HL-60/S4 treated with retinoic acid at 250 ng/mL for 4 days and 3 days (cell line): Measurements from ENCODE around the gene VPS37D.

Experiments used
- in situ Hi-C: fragments of 300-500 bp; cut with MboI; formaldehyde crosslinking; loops from 2 replicates; pipeline ENCODE4 v1.7.0; 2022; ENCODE audit warnings: low sequenced_read_pairs

VPS37D gene

DNA sequence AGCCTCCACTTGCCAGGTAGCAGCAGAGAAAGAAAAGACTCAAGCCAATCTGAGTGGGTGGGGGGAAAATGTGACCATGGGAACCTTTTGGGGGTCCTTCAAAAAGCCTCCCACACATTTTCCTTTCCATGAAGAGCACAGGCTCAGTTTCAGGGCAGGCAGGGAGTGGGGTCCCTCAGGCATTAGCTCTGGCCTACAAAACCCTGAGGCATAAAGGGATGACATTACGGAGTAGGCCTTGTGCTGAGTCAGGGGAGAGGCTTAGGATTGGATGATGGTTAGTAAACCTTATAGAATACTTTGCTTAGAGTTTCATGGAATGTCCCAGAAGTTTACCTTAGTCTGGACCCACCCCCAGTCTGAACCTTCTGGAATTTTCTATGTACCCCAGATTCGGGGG, 12.1 kb downstream of the VPS37D start:
- in situ Hi-C loops, result no loop called here

DNA sequence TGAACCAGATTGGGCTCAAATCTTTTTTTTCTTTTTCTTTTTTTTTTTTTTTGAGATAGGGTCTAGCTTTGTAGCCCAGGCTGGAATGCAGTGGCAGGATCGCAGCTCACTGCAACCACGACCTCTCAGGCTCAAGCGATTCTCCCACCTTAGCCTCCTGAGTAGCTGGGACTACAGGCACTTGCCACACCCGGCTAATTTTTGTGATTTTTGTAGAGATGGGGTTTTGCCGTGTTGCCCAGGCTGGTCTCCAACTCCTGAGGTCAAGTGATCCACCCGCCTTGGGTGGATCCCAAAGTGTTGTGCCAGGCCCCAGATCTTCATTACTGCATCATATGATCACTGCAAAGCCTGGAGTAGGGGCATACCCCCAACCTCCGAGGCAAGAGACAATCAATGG, 12.9 kb downstream of the VPS37D start:
- in situ Hi-C loops, result no loop called here

DNA sequence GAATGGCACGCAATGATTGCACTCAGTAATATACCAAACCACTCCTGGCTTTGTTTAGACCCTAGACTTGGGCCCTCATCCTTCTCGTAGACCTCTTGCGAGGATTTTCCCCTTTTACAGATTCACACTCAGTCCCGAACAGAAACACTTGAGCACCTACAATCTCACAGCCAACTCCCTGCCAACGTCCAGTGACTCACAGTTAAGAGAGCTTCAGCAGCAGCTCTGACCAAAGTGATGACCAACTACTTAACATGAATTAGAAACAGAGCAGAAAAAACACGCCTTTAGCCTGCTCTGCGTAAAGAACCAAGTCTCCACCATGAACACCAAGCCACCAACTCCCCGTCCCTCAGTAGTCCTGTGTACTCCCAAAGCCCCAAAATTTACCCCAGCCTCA, 13.4 kb downstream of the VPS37D start:
- in situ Hi-C loops, result no loop called here

DNA sequence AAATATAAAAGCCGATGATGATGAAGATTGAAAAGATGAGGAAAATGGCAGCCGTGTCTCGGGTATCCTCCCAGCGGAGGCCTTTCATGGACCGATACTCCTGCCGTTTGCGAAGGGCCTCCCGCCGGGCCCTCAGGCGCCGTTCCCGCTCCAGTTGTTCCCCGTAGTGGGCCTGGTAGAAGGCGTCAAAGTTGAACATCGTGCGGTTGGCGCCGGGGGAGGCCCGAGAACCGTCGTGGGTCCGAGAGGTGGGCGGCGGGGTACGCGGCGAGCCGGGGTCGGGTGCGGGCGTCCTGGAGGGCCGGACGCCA, 15.1 kb downstream of the VPS37D start:
- in situ Hi-C loops, result no loop called here

DNA sequence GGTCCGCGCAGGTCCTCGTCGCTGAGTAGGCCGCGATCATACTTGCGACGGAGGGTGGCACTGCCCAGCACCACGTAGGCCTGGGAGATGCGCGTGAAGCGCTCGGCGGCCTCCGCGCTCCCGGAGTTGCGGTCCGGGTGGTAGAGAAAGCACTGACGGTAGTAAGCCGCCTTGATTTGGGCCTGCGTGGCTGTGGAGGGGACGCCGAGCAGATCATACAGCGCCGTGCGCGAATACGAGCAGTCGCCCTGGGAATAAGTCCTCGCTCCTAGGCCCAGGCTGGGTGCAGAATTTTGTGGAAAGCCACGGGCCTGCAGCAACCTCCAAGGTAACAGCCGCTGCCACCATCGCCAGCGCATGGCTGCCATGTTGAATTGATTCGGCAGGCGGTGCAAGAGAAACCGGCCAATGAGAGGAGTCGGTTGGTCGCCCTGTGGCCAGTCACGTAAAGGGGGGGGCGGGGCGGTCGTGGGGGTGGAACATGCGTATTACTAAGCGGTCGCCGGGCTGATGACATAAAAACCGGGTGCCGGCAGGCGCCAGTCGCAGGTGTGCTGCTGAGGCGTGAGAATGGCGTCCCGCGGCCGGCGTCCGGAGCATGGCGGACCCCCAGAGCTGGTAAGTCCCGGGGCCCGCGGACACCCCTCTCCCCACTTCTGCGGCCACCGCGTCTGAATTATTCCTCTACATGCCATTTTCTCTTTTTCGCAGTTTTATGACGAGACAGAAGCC, 15.6 kb downstream of the VPS37D start, which contains the start of the genes BUD23 and DNAJC30:
TSS of gene BUD23 (plus strand) at position 542 of the 732 bp plus-strand sequence. CDS start at position 571, 29 bp downstream.
TSS of gene DNAJC30 (minus strand) at position 398 of the 732 bp plus-strand sequence. CDS start at position 368, 30 bp downstream.
- in situ Hi-C loops, result no loop called here

DNA sequence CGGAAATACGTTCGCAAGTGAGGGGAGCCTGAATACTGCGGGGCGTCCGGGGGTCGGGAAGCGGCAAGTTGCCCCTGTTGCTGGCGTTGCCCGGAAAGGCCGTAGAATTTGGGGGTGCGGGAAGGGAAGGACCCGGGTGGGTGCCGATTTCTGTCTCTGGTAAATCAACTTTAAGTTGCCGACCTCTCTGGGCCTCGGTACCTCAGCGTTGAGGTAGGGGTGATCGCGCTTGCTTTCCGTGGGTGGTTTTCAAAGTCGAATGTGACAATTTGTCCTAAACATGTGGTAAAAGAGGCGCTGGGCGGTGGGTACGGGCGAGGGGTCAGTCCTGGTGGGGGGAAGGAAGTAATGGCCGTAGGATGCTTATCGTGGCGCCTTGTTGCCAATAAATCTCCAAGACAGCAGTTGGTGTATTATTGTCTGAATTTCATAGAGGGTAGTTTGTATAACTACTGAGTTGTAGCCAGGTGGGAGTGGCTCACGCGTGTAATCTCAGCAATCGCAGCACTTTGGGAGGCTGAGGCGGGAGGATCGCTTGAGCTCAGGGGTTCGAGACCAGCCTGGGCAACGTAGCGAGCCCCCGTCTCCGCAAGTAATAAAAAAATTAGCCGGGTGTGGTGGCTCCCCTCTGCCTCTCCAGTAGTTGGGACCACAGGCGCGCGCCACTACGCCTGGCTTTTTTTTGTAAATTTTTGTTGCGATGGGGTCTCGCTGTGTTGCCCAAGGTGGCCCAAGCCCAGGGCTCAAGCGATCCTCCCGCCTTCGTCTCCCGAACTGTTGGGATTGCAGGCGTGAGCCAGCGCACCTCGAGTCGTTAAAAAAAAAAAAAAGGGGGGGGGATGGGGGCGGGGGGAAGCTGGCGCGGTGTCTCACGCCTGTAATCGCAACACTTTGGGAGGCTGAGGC, 16.4 kb downstream of the VPS37D start:
- in situ Hi-C loops, result no loop called here

DNA sequence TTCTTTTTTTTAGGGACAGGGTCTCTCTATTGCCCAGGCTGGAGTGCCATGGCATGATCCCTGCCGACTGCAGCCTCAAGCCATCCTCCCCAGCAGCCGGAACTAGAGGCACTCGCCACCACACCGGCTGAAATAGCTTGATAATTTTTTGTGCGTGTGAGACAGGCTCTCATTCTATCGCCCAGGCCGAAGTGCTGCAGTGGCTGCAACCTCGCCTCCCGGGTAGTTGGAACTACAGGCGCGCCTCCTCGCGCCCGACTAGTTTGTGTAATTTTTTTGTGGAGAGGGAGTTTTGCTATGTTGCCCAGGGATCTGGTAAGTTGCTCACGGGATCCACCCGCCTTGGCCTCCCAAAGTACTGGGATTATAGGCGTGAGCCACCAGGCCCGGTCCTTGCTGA, 17.7 kb downstream of the VPS37D start:
- in situ Hi-C loops, result no loop called here

DNA sequence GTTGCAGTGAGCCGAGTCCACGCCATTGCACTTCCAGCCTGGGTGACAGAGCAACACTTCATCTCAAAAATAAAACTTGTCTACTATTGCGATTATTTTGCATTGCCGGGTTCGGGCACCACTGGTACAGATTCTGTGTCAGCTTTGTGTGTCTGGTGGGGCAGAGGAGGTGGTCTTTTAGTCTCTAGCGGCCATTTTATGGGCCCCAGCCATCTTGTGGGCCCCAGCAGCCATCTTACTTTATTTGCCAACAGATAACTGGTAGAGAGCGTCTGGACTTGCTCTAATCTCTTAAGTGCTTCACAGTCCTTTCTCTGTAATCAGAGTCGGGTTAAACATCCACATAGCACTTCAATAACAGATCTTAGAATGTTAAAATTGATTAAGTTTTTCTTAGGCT, 20.7 kb downstream of the VPS37D start:
- in situ Hi-C loops, result no loop called here

DNA sequence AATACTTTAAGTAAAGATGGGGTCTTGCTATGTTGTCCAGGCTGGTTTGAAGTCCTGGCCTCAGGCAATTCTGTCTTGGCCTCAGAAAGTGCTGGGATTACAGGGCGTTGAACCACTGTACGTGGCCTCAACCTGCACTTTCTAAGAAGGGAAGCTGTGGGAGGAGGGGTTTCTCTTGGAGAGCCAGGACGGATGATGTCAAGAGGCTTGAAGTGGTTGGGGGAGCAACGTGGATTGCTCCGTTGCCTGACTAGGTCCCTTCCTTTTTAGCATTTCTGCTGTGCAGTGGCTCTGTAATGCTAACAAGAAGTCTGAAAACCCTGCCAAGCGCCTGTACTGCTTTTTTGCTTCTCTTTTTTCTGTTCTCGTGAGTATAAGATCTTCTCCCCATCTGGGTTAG, 23.0 kb downstream of the VPS37D start:
- in situ Hi-C loops, result no loop called here

DNA sequence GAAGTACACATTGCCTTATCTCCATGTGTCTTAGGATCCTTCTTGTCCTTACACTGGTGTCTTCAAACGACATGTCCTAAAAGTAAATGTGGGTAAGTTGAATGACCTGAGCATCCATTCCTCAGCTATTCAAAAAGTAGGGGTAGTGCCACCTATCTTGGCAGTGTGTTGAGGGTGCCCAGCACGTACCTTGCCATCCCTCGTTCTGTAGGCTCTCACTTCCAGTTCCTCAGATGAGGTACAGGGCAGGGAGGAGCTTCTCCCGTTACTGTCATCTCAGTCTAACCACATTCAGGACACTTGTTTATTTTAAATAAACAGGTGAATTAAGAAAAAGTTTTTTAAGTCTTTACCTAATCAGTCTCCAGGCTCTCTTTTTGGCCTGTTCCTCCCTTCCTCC, 28.7 kb downstream of the VPS37D start:
- in situ Hi-C loops, result no loop called here

DNA sequence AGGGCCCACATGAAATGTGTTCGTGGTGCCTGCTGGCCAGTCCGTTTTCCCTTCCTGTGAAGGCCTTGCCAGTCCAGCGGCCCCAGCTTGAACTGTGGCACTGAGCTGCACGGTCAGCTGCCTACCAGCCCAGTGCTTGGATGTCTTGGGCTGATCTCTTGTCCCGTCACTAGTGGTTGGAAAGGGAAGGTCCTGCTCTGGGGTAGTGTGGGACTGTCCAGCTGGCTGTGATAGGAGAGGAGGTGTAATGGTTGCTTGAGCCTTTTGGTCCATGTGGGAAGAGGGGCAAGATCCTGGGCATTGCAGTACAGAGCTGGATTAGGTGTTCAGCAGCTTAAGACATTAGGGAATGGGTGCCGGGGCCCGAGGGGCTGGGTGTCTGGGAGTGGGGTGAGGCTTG, 30.8 kb downstream of the VPS37D start:
- in situ Hi-C loops, result no loop called here

DNA sequence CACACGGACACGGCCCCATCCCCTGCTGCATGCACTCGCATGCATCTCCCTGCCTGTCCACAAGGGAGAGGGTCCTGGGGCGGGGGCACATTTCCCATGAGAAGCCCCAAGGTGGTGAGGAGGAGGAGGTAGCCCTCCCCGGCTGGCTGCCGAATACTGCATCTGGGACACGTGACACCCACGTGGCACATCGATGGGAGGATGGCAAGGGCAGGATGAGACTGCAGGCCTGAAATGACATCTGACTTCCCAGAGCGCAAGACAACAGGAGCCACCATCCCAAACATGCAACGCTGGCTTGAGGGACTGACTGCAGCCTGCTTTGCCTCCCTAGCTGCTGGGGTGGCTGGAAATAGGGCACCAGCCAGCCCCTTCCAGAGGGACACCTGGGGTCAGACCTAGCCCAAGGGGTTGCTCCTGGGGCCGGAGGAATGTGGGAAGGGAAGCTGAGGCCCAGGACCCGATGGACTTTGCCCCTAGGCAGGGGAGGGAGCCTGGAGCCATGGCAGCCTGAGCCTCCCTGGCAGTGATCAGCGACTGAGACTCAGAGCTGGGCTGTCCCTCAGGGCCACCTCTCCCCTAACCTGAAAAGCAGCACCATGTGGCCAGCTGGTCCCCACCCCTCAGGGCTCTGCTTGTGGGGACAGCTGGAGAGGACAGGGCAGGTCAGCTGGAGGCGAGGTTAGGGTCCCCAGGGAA, 31.9 kb downstream of the VPS37D start:
- in situ Hi-C loops, result no loop called here

DNA sequence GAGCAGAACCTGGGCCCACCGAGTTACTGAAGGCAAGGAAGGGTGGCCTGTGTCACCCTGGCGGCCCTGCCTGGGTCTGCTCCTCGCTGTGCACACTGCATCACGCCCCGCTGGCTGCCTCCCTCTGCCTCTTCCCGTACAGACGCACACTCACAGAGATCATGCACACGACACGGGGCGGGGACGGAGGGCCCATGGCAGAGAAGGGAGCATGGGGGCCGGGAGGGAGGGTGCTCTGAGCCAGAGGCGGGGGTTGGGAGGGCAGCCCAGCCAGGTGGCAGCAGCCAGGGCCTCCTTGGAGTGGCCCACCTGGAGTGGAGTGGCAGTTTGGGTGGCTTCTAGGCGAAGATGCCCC, 32.4 kb downstream of the VPS37D start:
- in situ Hi-C loops, result no loop called here

DNA sequence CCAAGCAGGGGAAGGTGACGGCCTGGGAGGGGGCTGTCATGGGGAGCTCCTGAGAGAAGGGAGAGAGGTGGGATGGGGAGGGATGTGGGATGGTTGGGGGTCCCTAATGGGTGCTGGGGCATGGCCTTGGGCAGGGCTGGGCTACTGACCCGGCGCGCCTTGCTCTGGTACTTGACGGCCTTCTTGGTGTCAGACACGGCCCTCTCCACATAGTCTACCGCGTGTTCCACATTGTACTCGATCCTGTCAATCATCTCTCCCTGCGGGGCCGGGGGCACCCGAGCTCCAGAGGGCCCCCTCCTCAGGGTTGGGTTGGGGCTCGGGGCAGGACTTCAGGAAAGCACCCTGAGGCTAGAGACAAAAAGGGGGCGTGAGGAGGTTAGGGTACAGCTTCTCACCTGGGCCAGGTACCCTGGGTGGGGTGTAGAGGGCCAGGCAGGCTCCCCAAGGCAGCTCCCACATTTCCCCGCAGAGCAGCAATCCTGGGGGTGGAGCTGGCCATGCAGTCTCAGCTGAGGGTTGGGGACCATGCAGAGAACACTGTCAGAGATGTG, 33.0 kb downstream of the VPS37D start:
- in situ Hi-C loops, result no loop called here

DNA sequence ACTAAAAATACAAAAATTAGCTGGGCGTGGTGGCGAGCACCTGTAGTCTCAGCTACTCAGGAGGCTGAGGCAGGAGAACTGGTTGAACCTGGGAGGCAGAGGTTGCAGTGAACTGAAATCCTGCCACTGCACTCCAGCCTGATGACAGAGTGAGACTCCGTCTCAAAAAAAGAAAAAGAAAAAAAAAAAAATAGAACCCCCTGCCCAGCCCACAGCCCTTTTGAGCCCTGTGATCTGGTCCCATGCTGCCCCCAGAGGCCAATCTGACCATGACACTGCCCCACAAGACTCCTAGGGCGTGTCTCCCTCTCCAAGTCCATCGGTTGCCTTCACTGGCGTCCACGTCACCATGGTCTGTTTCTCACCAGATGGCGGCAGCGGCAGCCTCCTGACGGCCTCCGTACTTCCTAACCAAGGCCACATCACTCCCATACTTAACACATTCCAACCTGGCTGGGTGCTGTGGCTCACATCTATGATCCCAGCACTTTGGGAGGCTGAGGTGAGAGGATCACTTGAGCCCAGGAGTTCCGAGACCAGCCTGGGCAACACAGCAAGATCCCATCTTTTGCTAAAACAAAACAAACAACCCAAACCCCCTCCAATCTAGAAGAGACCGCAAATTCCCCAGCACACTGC, 33.8 kb downstream of the VPS37D start:
- in situ Hi-C loops, result no loop called here

DNA sequence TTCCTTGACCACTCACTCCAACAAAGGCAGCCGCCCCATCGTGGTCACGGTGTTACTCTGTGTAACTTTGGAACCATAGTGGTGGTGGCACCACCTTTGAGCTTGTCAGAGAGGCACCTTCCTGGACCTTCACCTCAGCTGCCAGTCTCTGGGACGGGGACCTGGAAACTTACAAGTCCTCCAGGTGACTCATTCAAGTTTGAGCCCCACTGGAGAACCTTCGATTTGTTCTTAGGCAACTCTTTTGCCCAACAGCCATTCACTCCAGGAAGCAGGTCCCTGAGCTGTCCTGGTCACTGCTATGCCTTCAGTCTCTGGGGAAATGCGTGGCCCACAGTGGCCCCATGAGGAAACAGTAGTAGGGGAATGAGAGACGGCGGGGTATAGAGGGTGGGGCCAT, 34.6 kb downstream of the VPS37D start:
- in situ Hi-C loops, result no loop called here

DNA sequence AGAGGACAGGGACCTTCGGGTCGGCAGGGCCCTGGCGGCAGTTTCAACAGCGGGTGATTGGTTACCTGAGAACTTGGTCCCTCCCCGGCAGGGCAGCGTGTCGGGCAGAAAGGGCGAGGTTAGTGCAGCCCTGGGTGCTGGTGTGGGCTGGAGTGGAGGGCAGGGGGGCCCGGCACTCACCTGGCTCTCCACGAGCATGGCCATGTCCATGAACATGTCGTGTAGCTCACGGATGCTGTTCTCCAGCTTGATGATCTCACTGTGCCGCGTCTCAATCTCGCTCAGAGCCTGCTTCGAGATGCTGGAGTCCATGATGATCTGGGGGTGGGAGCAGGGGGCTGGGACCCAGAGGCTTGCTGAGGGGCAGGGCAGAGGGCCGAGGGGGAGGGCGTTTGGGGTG, 35.0 kb downstream of the VPS37D start:
- in situ Hi-C loops, result no loop called here

DNA sequence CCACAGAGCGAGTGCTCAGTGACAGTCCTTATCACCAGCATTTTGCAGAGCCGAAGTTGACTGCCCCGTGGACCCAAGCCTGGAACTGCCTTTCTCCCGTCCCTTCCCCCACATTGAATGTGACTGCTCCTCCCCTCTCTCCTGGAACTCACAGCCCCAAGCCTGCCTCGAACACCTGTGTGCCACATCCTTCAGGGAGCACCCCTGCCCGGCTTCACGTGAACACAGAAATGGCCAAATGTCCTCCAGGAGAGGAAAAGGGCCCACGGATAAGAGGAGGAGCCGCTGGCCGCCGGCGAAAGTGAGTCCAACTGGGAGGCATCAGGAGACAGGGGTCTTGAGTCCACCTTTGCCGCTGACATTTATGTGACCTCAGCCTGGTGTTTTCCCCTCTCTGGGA, 35.6 kb downstream of the VPS37D start:
- in situ Hi-C loops, result no loop called here

DNA sequence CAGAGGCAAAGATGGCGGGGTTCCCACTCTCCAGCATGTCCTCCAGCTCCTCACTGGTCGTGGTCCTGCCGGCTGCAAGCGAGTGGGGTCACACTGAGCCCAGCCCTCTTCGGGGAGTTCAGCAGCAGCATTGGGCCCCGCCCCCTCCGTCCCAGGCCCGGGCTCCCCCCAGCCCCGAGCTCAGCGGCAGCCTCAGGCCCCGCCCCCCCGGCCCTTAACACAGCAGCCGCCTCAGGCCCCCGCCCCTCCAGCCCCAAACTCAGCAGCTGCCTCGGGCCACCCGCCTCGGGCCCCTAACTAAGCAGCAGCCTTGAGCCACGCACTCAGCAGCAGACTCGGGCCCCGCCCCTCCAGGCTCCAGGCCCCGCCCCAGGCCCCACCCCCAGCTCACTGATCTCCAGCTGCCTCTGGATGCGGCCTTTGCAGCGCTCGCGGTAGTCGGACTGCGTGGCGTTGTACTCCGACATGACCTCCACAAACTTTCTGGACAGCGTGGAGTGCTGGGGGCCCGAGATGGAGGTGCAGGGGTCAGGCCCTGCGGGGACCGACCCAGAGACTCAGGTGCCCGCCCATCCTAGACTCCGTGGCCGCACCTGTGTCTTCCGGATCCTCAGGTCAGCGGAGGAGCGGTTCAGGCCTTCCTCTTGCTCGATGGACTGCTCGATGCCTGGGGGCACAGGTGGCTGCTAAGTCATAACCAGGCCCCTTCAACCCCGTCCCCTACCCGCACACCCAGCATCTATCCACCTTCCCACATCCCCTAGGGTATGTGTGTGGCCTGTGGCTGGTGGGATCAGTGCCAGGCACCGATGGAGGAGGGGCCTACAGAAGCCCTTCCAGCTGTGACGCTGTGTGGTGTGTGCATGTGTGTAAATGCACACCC, 36.4 kb downstream of the VPS37D start:
- in situ Hi-C loops, result no loop called here
